PC-3 (cell line): Measurements from ENCODE around the gene ITGA7. TPM values are rescaled to one million over a fixed set of nuclear protein-coding genes. Genes with fewer than 3 reads are reported as not detected.

Experiments used
- ATAC-seq: fragments of 200-7000 bp; cut with Tn5 transposase; 2 replicates; pipeline ENCODE4 v1.9.1; 2020; ENCODE audit warnings: mild to moderate bottlenecking, moderate library complexity
- BruUV-seq: library from RNA; stranded (reverse); fragments of 400-500 nt; replicated peaks from 2 replicates; lab custom pipeline; 2021; lab: Mats Ljungman, UMichigan
- CTCF ChIA-PET: fragments of 300-600 bp; sonication (Branson Sonifier 250); formaldehyde crosslinking; loops from one replicate; lab custom pipeline; 2022; ENCODE audit warnings: antibody characterized with exemption; lab: Charles Lee
- POLR2A ChIA-PET: fragments of 300-600 bp; sonication (Branson Sonifier 250); formaldehyde crosslinking; loops from one replicate; lab custom pipeline; 2022; ENCODE audit warnings: antibody characterized with exemption; ENCODE audit not compliant: unreplicated experiment; lab: Charles Lee
- DNase-seq: peaks from one replicate; pipeline ENCODE4 v3.0.0-alpha.2; 2015
- H2AFZ ChIP-seq: fragments of 300-600 bp; sonication (generic); 2 replicates; pipeline ENCODE4 v1.6.0; 2016; ENCODE audit warnings: antibody characterized with exemption, low read length
- H3F3A ChIP-seq: fragments of 300-600 bp; sonication (generic); one replicate; pipeline ENCODE4 v1.6.0; 2017; ENCODE audit warnings: antibody characterized with exemption, low read length, control low read depth, mild to moderate bottlenecking; ENCODE audit not compliant: unreplicated experiment
- H3K27ac ChIP-seq: fragments of 300-600 bp; sonication (generic); 2 replicates; pipeline ENCODE4 v1.5.1; 2016; ENCODE audit warnings: mild to moderate bottlenecking, low read length
- H3K27me3 ChIP-seq: fragments of 300-600 bp; sonication (generic); 2 replicates; pipeline ENCODE4 v1.6.1; 2016; ENCODE audit warnings: low read length, mixed read lengths
- H3K36me3 ChIP-seq: fragments of 300-600 bp; sonication (generic); 2 replicates; pipeline ENCODE4 v1.6.1; 2016; ENCODE audit warnings: low read depth, mixed run types, low read length, mixed read lengths
- H3K4me1 ChIP-seq: fragments of 300-600 bp; sonication (generic); 2 replicates; pipeline ENCODE4 v1.5.1; 2016; ENCODE audit warnings: low read length; ENCODE audit not compliant: insufficient read depth
- H3K4me2 ChIP-seq: fragments of 300-600 bp; sonication (generic); 2 replicates; pipeline ENCODE4 v1.6.0; 2016; ENCODE audit warnings: low read length
- H3K4me3 ChIP-seq: fragments of 300-600 bp; sonication (generic); 2 replicates; pipeline ENCODE4 v1.5.1; 2016; ENCODE audit warnings: mild to moderate bottlenecking, low read length, mixed read lengths
- H3K79me2 ChIP-seq: fragments of 300-600 bp; sonication (generic); 2 replicates; pipeline ENCODE4 v1.6.1; 2017; ENCODE audit warnings: low read length, mixed read lengths
- H3K9ac ChIP-seq: fragments of 300-600 bp; sonication (generic); 2 replicates; pipeline ENCODE4 v1.6.0; 2016; ENCODE audit warnings: mild to moderate bottlenecking, low read length
- H3K9me2 ChIP-seq: fragments of 300-600 bp; sonication (generic); replicated peaks from 2 replicates; pipeline ENCODE4 v1.6.1; 2016; ENCODE audit warnings: mixed run types, low read length, mixed read lengths
- H3K9me3 ChIP-seq: fragments of 300-600 bp; sonication (generic); 2 replicates; pipeline ENCODE4 v1.6.1; 2016; ENCODE audit warnings: low read length, mixed read lengths
- H4K20me1 ChIP-seq: fragments of 300-600 bp; sonication (generic); 2 replicates; pipeline ENCODE4 v1.6.1; 2016; ENCODE audit warnings: low read length, mixed read lengths
- EZH2 ChIP-seq: fragments of 300-600 bp; sonication (generic); IDR thresholded peaks from one replicate; pipeline ENCODE4 v1.6.1; 2017; ENCODE audit warnings: antibody characterized with exemption, mild to moderate bottlenecking, low read length; ENCODE audit not compliant: unreplicated experiment
- EZH2phosphoT487 ChIP-seq: fragments of 300-600 bp; sonication (generic); IDR thresholded peaks from 2 replicates; pipeline ENCODE4 v1.6.1; 2018; ENCODE audit warnings: mild to moderate bottlenecking, antibody characterized with exemption, low read length, borderline replicate concordance
- intact Hi-C: fragments of 100-400 bp; cut with micrococcal nuclease; formaldehyde crosslinking; loops from 2 replicates; pipeline ENCODE4 v1.9.0; 2023
- total RNA-seq: library from RNA; depleted of rRNA; stranded (reverse); fragments of >200 nt; gene quantifications from 2 replicates; pipeline ENCODE4 v1.2.3, GENCODE V29; 2014
- TF ChIP-seq, protein P1 (sequence below): fragments of 300-600 bp; sonication (generic); conservative IDR thresholded peaks from 2 replicates; pipeline ENCODE4 v1.5.1; 2017; ENCODE audit warnings: antibody characterized with exemption, low read depth, mild to moderate bottlenecking, low read length

ITGA7 gene
- total RNA-seq, 1 experiment from 2014 or later: 4.4 TPM

GRCh38 chr12:55659486-55660385, 48.0 kb downstream of the ITGA7 start:
- ATAC-seq: peak; percentile 77
- no peaks in the 10 kb centered on the region for H3K36me3 ChIP-seq
- intact Hi-C loops: loop anchor here (1.0 kb wide), 2 partner anchors 62 to 78 kb away; no protein-coding TSS in a partner anchor
- no peaks in the 10 kb centered on the region for H4K20me1 ChIP-seq
- H3K4me2 ChIP-seq: no peak overlapping the region
- H3K9ac ChIP-seq: no peak overlapping the region
- H3K9me3 ChIP-seq: no peaks in the 10 kb centered on the region
- CTCF ChIA-PET: no interaction called here
- no peaks in the 10 kb centered on the region for H3K4me1 ChIP-seq
- POLR2A ChIA-PET: no interaction called here
- H3K27ac ChIP-seq: no peak overlapping the region
- no peaks in the 10 kb centered on the region for H3K9me2 ChIP-seq
- H3K4me3 ChIP-seq: no peak overlapping the region
- no peaks in the 10 kb centered on the region for H3F3A ChIP-seq
- H3K27me3 ChIP-seq: no peaks in the 10 kb centered on the region
- no TSS peak for BruUV-seq
- H2AFZ ChIP-seq: no peak overlapping the region
- no peaks in the 10 kb centered on the region for H3K79me2 ChIP-seq
- TF ChIP-seq, protein P1, sequence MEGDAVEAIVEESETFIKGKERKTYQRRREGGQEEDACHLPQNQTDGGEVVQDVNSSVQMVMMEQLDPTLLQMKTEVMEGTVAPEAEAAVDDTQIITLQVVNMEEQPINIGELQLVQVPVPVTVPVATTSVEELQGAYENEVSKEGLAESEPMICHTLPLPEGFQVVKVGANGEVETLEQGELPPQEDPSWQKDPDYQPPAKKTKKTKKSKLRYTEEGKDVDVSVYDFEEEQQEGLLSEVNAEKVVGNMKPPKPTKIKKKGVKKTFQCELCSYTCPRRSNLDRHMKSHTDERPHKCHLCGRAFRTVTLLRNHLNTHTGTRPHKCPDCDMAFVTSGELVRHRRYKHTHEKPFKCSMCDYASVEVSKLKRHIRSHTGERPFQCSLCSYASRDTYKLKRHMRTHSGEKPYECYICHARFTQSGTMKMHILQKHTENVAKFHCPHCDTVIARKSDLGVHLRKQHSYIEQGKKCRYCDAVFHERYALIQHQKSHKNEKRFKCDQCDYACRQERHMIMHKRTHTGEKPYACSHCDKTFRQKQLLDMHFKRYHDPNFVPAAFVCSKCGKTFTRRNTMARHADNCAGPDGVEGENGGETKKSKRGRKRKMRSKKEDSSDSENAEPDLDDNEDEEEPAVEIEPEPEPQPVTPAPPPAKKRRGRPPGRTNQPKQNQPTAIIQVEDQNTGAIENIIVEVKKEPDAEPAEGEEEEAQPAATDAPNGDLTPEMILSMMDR: peak; percentile 73
- TF ChIP-seq EZH2: no peak
- peak; percentile 56 for DNase-seq

DNA sequence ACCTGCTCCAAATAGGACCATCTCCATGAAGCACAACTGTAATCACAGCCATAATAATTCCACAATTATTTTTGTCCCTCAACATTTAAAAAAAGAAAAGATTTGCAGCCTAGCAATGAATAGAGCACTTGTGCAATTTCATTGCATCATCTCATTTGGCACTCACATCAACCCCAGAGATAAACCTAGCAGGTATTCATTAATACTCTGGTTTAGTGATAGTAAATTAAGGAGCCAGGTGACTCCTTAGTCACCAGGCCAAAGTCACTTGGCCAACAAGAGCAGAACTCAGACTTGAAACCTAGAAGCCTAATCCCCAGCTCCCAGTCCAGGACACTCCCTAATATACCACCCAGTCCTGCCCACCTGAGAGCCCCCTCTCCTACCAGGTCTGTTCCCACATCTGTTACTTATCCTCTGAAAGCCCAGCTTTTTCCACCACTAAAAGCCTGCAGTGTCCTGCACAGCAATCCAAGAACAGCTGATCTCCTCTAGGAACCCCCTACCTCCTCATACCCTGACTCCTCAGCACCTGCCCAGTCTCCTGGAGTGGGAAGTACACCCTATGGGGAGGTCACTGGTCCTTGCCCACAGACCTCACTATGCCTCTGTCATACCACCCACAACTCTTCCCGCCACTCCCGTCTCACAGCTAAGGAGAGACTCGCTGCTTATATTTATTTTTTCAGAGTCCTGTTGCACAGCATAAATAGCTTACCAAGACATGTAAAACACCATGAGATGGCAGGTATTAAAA, 48.9 kb downstream of the ITGA7 start:
- ATAC-seq (no peak), DNase-seq (no peak)
- ChIA-PET POLR2A (no interaction called here), CTCF (no interaction called here)
- Histone ChIP-seq H3K36me3 (no peaks in the 10 kb centered on the region), H3K4me2 (no peak overlapping the region), H3F3A (no peaks in the 10 kb centered on the region), H3K27me3 (no peaks in the 10 kb centered on the region), H3K79me2 (no peaks in the 10 kb centered on the region), H3K27ac (no peak overlapping the region), H3K9ac (no peak overlapping the region), H3K9me2 (no peaks in the 10 kb centered on the region), H3K9me3 (no peaks in the 10 kb centered on the region), H3K4me3 (no peak overlapping the region), H4K20me1 (no peaks in the 10 kb centered on the region), H3K4me1 (no peaks in the 10 kb centered on the region), H2AFZ (no peak overlapping the region)
- BruUV-seq: no TSS peak
- TF ChIP-seq EZH2phosphoT487: no peak
- TF ChIP-seq EZH2: no peak
- TF ChIP-seq, protein P1: no peak
- intact Hi-C loops: no loop called here
